COLO829 (cell line): ENCODE data around the gene TPSB2.

ENCODE experiments used
- DNase-seq: peaks from one replicate; pipeline ENCODE4 v3.0.0; 2012; ENCODE audit warnings: low spot score

TPSB2 gene

GRCh38 chr16:1218930-1219611 is 10.9 kb downstream of the TPSB2 start:
- DNase-seq: no peak

DNA sequence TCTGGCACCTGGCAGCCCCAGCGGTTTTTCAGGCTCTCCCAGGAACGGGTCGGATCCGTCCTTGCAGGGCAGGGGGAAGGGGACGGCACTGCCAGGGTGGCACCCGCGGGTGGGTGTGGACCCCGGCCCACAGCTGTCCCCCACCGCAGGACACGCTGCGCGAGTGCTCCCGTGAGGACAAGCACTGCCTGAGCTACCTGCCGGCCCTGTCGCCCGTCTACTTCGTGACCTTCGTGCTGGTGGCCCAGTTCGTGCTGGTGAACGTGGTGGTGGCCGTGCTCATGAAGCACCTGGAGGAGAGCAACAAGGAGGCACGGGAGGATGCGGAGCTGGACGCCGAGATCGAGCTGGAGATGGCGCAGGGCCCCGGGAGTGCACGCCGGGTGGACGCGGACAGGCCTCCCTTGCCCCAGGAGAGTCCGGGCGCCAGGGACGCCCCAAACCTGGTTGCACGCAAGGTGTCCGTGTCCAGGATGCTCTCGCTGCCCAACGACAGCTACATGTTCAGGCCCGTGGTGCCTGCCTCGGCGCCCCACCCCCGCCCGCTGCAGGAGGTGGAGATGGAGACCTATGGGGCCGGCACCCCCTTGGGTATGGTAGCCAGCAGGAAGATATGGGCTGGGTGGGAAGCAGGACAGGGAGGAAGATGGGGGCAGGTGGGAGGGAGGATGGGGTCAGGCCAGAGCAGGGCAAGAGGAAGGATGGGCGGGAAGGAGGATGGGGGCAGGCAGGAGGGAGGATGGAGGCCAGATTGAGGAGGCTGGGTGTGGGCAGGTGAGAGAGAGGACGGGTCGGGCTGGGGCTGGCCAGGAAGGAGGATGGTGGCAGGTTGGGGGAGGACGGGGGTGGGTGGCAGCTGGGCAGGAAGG is 11.7 kb downstream of the TPSB2 start:
- no peak for DNase-seq

DNA sequence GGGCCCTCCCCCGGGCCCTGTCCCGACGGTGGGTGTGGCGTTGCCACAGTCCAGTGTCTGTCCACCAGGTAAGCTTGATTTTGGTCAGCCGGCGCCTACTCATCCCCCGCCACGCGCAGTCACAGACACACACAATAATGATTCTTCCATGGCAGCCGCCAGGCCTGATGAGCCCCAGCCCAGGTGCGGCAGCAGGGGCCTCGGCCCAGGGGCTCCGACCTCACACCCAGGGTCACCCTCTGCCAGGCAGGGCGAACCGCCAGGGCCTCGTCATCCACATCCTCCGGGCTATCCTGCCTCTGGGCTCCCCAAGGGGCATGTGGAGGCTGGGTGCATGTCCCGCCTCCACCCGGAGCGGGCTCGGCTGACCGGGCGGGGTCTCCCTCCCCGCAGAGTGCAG is 12.5 kb downstream of the TPSB2 start:
- DNase-seq: no peak

DNA sequence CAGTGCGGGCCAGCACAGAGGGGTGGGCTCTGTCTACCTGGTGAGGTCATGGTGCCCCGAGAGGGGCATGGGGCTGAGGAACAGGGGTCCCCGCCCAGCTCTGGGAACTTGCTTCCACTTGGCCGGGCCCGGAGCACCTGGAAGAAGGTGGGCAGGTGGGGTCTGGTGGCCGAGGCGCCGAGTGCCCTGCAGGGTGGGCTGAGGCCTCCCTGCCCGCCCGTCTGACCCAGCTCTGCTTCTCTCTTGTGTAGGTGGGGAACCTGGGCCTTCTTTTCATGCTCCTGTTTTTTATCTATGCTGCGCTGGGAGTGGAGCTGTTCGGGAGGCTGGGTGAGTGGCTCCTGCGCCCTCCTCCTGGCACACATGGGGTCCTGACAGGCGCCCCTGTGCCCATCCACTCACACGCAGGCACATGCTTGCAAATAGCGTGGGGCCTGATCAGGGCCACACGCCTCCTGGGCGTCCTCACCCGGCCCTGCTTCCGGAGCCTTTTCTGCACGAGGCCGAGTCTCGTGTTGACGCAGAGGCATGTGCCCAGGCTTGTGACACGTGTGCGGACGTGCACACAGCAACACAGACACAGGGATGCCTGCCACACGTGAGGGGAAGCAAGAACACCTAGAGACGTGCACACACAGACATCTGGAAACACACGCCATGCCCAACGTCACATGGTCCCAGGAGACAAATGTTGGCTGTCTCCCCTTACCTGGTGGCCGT is 13.1 kb downstream of the TPSB2 start:
- no peak for DNase-seq

- no peak for DNase-seq
These were observed 13.7 kb downstream of the TPSB2 start for GRCh38 chr16:1216296-1216619.

DNA sequence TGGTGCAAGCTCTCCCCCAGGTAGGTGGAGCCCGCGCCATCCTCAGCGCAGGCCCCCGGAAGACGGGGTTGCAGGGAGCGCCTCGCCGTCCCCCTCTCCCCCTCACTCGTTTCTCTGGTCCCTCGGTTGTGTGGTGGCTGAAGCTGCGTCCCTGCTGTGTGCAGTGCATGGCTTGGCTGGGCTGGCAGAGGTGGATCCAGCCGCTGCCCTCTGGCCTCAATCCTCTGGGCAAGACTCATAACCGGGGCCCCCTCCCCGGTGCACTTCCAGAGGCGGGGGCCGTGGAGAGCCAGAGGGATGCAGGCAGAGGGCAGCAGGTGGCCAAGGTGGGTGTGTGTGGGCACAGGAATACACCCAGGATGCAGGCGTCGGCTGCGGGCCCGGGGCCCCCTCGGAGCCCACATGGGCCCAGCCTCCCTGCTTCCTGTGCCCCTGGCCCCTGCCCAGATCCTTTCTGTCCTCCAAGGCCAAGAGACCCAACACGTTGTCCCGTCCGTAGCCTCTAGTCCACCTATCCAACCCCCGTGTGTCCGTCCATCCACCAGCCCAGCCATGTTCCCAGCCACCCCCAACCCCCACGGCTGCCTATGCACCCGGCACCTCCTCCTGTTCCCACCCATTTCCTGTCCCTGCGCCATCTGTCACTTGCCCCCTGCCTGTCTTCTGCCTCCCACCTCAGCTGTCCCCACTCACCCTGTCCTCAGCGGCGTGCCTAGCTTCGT is 14.2 kb downstream of the TPSB2 start:
- DNase-seq: no peak

GRCh38 chr16:1214719-1215118 is 15.3 kb downstream of the TPSB2 start:
- DNase-seq: no peak

- no peak for DNase-seq
These were observed 16.1 kb downstream of the TPSB2 start for GRCh38 chr16:1213796-1214372.

- no peak for DNase-seq
These were observed 16.8 kb downstream of the TPSB2 start for GRCh38 chr16:1213231-1213630.

DNA sequence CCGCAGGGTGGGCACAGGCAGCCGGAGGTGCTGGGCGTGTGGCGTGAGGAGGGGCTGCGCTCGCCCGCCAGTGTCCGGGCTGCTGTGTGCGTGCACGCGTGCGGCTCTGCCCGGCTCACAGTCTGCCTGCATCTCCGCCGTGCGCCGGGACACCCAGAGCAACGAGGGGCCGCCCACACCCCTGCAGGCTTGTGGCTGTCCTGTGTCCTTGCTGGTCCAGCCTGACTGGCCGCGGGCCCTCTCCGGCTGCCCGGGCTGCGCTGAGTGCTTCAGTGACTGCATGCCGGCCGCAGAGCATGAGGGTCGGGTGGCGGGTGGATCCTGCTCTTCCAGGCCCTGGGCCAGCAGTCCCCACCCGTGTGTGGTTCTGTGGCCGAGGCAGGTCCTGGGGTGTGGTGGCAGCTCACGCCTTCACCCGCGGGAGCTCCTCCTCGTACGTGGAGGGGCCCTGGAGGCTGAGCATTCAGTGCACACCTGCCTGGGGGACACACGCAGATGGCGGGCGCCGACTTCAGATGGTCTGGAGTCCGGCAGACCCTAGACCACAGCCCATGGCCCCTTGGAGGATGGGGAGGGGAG is 17.3 kb downstream of the TPSB2 start:
- DNase-seq: no peak

- DNase-seq: no peak
These were observed 18.3 kb downstream of the TPSB2 start for GRCh38 chr16:1211451-1212268.

DNA sequence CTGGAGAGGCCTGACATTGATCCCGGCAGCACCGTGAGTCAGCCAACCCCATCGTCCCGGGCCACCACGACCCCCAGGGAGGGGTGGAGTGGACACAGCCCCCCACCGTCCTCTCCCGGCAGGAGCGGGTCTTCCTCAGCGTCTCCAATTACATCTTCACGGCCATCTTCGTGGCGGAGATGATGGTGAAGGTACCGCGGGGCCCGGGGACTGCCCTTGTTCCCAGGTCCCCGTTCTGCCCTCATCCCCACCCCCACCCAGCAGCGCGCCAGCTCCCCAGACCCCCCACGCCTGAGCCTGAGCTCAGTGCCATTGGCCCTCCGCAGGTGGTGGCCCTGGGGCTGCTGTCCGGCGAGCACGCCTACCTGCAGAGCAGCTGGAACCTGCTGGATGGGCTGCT is 19.5 kb downstream of the TPSB2 start:
- no peak for DNase-seq

GRCh38 chr16:1209081-1209480 is 20.9 kb downstream of the TPSB2 start:
- no peak for DNase-seq

DNA sequence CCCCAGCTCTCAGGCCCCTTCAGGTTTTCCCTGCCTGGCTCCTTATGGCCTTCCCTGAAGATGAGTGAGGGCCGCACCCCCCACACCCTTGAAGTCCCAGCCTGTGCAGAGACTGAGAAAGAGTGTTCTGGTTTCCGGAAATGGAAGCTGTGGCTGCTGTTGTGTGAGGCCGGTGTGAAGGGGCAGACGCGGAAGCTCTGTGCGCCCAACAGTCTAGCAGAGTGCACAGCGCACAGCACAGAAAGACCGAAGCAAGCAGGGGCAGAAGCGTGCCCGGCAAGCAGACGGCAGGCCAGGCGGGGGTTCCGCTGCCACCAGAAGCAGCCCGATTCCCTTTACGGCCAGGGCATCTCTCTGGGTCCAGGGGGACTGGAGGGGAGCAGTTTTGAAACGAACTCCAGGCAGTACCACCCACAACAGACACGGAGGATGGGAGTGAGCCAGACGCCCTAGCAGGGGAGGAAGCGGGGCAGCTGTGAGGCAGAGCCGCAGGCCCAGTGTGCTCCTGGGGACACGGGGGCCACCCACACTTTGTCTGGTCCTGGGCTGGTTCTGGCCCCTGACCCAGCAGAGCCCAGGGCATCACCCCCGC is 21.6 kb downstream of the TPSB2 start:
- DNase-seq: no peak

DNA sequence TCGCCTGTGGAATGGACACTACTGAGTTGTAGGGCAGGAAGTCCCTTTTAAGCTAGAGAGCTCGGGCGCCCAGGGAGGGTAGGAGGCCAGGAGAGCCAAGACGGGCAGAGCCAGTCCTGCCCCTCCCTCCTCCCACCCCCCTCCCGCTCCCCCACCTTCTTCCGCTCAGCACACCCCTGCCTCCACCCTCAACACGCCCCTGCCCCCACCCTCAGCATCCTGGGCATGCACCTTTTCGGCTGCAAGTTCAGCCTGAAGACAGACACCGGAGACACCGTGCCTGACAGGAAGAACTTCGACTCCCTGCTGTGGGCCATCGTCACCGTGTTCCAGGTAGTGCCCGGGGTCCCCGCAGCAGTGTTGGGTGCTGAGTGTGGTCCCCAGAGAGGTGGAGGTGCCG is 23.2 kb downstream of the TPSB2 start:
- DNase-seq: no peak

DNA sequence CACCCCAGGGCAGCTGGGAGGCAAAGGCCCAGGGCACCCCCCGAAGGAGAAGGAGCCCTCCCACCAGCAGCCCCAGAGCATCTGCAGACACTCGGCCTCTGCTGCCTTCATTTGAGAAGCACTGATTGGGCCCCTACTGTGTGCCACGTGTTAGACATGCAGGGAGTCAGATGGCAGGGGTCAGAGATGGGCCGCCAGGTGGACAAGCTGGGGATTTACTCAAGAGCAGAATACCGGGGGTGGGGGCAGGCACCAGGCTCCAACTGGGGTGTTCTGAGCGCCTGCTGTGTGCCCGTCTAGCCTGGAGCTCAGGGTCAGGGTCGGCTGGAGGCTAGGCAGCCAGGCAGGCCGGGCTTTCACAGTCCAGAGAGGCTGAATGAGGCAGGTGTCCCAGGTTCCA is 23.7 kb downstream of the TPSB2 start:
- DNase-seq: no peak

- DNase-seq: no peak
These were observed 25.1 kb downstream of the TPSB2 start for GRCh38 chr16:1204933-1205332.

DNA sequence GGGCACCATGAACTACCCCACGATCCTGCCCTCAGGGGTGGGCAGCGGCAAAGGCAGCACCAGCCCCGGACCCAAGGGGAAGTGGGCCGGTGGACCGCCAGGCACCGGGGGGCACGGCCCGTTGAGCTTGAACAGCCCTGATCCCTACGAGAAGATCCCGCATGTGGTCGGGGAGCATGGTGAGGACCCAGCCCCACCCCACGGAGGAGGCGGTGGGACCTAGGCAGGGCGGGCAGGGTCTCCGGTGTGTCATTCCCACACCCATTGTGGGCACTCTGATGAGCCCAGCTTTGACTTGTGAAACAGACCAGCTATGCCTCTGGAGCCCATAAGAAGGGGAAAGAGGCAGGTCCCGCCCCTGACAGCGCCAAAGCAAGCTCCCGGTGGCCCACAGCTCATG is 27.7 kb downstream of the TPSB2 start:
- no peak for DNase-seq

DNA sequence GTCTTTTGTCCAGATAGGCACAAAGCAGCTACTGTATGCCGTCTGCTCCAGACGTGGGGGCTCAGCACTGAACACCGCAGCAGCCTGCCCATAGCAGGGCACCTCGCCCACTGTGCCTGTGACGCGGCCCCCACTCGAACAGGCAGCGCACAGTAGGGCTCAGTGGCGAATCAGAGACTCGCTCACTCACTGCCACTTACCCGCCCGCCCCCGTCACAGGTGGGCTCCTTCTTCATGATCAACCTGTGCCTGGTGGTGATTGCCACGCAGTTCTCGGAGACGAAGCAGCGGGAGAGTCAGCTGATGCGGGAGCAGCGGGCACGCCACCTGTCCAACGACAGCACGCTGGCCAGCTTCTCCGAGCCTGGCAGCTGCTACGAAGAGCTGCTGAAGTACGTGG is 28.5 kb downstream of the TPSB2 start:
- no peak for DNase-seq

- DNase-seq: no peak
These were observed 29.9 kb downstream of the TPSB2 start for GRCh38 chr16:1200014-1200627.
